Measurements from ENCODE around the gene POLRMT. TPM values are rescaled to one million over a fixed set of nuclear protein-coding genes. Genes with fewer than 3 reads are reported as not detected.
"Not testable (repeated sequence)": the region's sequence is repeated elsewhere in the genome, so short reads cannot be mapped to it uniquely, and the experiment has no call there.

Gene POLRMT
- total RNA-seq, 2 experiments from 2014 or later, result 42.1 to 52.3 TPM

DNA sequence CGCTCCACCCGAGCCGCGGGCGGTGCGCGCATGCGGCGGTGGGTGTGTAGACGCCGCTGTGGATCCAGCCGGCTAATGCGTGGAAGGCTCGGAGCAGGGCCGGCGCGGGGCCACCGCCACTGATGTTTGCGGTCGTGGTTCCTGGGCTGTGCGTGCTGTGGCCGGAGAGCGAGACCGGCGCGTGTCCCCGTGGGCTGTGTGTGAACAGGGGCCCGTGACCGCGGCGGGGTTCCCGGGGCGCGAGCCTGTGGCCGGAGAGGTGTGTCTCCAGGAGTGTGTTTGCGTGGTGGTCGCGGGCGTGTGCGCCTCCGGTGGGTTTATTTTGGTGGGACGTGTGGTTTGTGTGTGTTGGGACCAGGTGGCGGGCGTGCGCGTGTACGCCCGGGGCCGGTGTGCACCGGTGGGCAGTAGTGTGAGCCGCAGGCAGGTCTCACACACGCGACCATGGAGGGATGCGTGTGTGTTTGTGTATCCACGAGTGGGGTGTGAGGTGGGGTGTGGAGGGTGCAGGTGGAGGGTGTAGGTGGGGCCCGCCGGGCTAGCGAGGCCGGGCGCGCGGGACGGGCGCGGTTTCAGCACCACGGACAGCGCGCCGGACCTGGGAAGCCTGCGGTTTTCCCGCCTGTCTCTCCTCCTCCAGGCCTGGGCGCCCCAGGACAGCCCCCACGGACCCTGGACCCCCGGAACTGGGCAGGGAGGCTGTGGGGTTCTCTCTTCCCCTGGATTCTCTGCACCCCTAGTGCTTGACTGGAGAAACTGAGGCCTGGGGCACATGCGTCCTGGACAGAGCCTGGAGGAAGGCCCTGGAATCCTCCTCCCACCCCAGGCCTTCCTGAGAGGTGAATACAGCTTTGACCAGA lies 42.0 kb downstream of the POLRMT start:
- DNase-seq, result no peak
- Mint-ChIP-seq H3K27ac (peak overlapping the region; percentile 36), H3K4me1 (peaks cover 7% of the 10 kb centered on the region), H3K27me3 (peaks cover 27% of the 10 kb centered on the region), H3K9me3 (no peaks in the 10 kb centered on the region), H3K4me3 (no peak overlapping the region), H3K36me3 (ENCODE audit: low read depth) (no peaks in the 10 kb centered on the region)
- ChIA-PET CTCF (no interaction called here), POLR2A (no interaction called here)

DNA sequence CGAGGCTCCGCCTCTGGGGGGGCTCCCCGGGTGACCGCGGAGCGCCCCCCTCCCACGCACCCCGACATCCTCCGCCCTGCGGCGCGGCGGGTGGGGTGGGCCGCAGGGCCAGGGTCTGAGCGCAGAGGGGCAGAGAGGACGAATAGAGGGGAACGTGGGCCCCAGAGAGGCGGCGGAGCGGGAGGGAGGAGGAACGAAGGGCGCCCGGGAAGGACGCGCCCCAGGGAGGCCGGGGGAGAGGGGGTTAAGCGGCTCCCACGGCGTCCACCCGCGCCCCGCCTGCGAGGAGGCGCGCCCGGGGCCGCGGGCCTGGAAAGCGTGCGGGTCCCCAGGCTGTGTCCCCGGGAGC lies 42.6 kb downstream of the POLRMT start:
- Mint-ChIP-seq H3K36me3 (ENCODE audit: low read depth) (no peaks in the 10 kb centered on the region), H3K9me3 (no peaks in the 10 kb centered on the region), H3K27me3 (peaks cover 27% of the 10 kb centered on the region), H3K4me1 (peaks cover 7% of the 10 kb centered on the region), H3K27ac (no peak overlapping the region), H3K4me3 (no peak overlapping the region)
- ChIA-PET POLR2A (no interaction called here), CTCF (no interaction called here)
- no peak for DNase-seq

DNA sequence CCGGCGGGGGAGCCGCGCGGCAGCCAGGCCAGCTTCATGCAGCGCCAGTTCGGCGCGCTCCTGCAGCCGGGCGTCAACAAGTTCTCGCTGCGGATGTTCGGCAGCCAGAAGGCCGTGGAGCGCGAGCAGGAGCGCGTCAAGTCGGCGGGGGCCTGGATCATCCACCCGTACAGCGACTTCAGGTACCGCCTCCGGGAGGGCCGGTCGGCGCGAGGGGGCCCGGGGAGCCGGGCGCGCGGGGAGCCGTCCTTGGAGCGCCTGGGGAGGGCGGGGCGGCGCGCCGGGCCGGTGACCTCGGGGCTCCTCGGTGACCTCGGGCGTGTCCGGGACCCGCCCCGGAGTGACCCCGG lies 43.0 kb downstream of the POLRMT start:
- Mint-ChIP-seq H3K4me3 (no peak overlapping the region), H3K27ac (no peak overlapping the region), H3K27me3 (peaks cover 27% of the 10 kb centered on the region), H3K36me3 (ENCODE audit: low read depth) (no peaks in the 10 kb centered on the region), H3K9me3 (no peaks in the 10 kb centered on the region), H3K4me1 (peaks cover 7% of the 10 kb centered on the region)
- POLR2A ChIA-PET, result no interaction called here
- DNase-seq, result peak; percentile 23
- CTCF ChIA-PET, result no interaction called here

DNA sequence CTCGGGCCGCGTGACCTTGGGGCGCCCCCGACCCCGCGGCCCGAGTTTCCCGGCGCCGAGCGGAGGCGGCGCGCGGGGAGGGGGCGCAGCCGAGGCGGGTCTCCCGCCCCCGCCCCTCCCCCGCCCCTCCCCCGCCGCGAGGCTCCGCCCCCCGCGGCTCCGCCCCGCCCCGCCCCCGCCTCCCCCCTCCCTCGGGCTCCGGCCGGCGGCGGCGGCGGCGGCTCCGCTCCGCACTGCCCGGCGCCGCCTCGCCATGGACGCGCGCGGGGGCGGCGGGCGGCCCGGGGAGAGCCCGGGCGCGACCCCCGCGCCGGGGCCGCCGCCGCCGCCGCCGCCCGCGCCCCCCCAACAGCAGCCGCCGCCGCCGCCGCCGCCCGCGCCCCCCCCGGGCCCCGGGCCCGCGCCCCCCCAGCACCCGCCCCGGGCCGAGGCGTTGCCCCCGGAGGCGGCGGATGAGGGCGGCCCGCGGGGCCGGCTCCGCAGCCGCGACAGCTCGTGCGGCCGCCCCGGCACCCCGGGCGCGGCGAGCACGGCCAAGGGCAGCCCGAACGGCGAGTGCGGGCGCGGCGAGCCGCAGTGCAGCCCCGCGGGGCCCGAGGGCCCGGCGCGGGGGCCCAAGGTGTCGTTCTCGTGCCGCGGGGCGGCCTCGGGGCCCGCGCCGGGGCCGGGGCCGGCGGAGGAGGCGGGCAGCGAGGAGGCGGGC lies 43.5 kb downstream of the POLRMT start, which contains the start of gene HCN2:
HCN2 (plus strand) TSS at position 189 of the 703 bp plus-strand sequence; CDS start at position 254, 65 bp downstream.
- H3K4me3 Mint-ChIP-seq, result no peak within 1 kb of the TSS
- peaks cover 27% of the 10 kb centered on the region for H3K27me3 Mint-ChIP-seq
- POLR2A ChIA-PET, result no interaction called here
- no peak within 1 kb of the TSS for H3K27ac Mint-ChIP-seq
- H3K9me3 Mint-ChIP-seq, result no peaks in the 10 kb centered on the region
- DNase-seq, result no peak
- H3K4me1 Mint-ChIP-seq, result peaks cover 9% of the 10 kb centered on the region
- CTCF ChIA-PET, result no interaction called here
- no peaks in the 10 kb centered on the region for H3K36me3 Mint-ChIP-seq (ENCODE audit: low read depth)

DNA sequence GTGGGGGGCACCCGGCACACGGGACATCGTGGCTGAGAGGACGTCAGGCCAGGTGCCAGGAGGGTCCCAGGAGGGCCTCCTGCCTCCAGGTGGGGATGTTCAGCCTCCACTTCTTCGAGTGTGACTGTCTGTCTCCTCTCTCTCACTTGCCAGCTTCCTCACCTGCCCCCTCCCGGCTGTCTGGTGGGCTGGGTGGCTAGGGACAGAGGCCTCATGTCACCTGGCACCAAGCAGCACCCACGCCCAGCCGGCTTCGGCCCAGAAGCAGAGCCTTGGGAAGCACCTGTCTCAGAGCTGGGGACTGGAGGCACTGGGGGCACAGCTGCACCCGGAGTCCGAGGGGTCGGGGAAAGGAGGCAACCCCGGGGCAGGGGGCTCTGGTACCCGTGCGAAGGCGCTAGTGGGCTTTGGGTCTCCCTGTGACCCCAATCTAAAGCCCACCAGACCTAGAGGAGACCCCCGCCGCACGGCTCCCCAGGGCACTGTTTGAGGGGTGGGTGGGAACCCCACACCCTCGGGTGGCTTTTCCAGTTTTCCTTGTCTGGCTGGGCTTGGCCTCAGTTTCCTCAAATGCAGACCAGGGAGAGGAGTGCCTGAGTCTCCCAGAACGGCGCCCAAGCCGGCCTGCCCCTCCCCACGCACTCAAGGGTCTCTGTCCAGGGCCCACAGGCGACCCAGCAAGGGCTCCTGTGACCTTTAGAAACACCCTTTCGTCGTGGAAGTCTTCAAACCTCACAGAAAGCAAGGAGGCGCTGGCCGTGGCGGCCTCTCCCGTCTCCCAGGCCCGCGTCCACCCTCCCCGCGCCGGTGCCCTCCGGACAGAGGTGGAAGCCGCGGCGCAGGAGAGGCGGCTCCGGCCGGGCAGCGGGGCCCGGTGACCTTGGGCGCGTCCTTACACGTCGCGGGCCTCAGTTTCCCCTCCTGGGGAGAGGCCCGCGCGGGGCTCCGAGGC lies 44.3 kb downstream of the POLRMT start:
- H3K4me3 Mint-ChIP-seq, result no peak overlapping the region

DNA sequence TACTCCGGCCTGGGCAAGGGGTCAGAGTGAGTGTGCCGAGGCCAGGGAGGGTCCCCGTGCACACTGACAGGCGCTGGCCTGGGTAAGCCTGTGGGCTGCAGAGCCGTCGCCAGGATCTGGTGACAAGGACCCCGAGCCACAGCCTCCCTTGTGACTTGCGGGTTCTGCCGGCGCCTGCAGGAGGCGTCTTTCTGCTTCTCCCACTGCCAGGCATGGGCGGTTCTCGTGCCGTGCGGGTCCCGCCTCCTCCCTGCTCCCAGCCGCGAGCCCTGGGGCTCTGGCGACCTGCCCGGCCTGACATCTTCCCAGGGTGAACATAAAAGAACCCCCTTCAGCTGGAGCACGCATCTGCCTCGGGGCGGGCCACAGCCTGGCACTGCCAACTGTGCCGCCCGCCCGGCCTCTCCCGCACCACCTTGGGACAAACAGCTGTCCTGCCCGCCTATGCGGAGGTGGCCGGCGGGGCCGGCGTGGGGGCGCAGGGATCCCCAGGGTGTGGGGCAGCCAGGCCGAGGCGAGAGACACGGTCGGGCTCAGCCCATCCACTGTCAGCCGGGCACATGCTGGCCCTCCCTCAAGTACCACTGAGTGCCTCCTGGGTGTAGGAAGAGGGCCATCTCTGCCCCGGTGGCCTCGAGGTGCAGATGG lies 45.1 kb downstream of the POLRMT start:
- H3K36me3 Mint-ChIP-seq (ENCODE audit: low read depth), result no peaks in the 10 kb centered on the region
- no peak overlapping the region for H3K4me3 Mint-ChIP-seq
- H3K27me3 Mint-ChIP-seq, result peaks cover 21% of the 10 kb centered on the region
- H3K27ac Mint-ChIP-seq, result no peak overlapping the region
- peak; percentile 71 for DNase-seq
- no peaks in the 10 kb centered on the region for H3K9me3 Mint-ChIP-seq
- ChIA-PET POLR2A (no interaction called here), CTCF (no interaction called here)
- peaks cover 10% of the 10 kb centered on the region for H3K4me1 Mint-ChIP-seq

More for the DNA sequence above, 44.3 kb downstream of the POLRMT start:
- CTCF ChIA-PET, result interaction anchor here (0.5 kb wide), 1 partner anchor 85 kb away, joined by 3 read pairs; no protein-coding TSS in a partner anchor
- POLR2A ChIA-PET, result no interaction called here
- Mint-ChIP-seq H3K4me1 (peaks cover 10% of the 10 kb centered on the region), H3K9me3 (no peaks in the 10 kb centered on the region), H3K36me3 (ENCODE audit: low read depth) (no peaks in the 10 kb centered on the region), H3K27me3 (peaks cover 27% of the 10 kb centered on the region), H3K27ac (no peak overlapping the region)
- no peak for DNase-seq

DNA sequence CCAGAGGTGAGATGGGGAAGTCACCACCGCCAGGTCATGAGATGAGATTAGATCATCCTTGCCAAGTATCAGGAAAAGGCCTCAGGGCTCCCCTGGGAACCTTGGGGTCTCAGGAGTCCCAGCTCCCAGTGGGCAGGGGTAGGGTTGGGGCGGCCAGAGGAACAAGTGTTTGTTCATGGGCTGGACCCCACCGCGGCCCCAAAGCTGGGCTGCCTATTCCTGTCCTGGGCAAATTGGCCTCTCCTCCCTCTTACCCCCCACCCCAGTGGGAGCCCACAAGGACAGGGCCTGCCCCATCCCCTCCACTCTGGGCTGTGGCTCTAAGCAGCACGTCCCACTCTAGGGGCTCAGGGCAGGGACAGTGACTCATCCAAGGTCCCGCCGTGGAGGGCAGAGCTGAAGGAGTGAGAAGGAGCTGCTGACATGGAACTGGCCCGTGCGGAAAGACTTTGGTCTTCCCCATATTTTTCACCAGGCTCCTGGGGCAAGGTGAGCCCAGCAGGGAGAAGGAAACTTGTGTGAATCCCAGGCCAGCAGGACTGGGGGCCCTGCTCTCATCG lies 47.7 kb downstream of the POLRMT start:
- H3K4me1 Mint-ChIP-seq, result peaks cover 10% of the 10 kb centered on the region
- no peak overlapping the region for H3K4me3 Mint-ChIP-seq
- H3K27ac Mint-ChIP-seq, result no peak overlapping the region
- peaks cover 3% of the 10 kb centered on the region for H3K36me3 Mint-ChIP-seq (ENCODE audit: low read depth)
- ChIA-PET CTCF (interaction anchor here (0.6 to 1.7 kb wide), 6 partner anchors 11 to 65 kb away, joined by 3 to 8 read pairs (median 4); partner anchors contain the start of gene POLRMT), POLR2A (no interaction called here)
- no peaks in the 10 kb centered on the region for H3K9me3 Mint-ChIP-seq
- DNase-seq, result no peak
- H3K27me3 Mint-ChIP-seq, result peaks cover 10% of the 10 kb centered on the region

DNA sequence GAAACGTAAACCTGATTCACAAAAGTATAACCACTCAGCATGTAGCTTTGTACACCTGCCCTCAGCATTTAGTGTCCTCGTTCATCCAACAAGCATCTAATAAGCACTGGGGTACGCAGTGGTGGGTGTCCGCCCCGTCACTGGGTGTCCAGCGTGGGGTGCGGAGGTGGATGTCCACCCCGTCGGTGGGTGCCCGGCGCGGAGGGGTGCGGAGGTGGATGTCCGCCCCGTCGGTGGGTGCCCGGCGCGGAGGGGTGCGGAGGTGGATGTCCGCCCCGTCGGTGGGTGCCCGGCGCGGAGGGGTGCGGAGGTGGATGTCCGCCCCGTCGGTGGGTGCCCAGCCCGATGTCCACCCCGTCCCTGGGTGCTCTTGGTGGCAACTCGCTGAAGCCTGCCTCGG lies 48.2 kb downstream of the POLRMT start:
- H3K4me1 Mint-ChIP-seq; H3K9me3 Mint-ChIP-seq; H3K27ac Mint-ChIP-seq; POLR2A ChIA-PET; H3K27me3 Mint-ChIP-seq; H3K36me3 Mint-ChIP-seq (ENCODE audit: low read depth); H3K4me3 Mint-ChIP-seq; DNase-seq: not testable (repeated sequence)
- CTCF ChIA-PET, result interaction anchor here (0.5 to 1.7 kb wide), 10 partner anchors 10 to 83 kb away, joined by 3 to 8 read pairs (median 4); partner anchors contain the start of gene POLRMT

DNA sequence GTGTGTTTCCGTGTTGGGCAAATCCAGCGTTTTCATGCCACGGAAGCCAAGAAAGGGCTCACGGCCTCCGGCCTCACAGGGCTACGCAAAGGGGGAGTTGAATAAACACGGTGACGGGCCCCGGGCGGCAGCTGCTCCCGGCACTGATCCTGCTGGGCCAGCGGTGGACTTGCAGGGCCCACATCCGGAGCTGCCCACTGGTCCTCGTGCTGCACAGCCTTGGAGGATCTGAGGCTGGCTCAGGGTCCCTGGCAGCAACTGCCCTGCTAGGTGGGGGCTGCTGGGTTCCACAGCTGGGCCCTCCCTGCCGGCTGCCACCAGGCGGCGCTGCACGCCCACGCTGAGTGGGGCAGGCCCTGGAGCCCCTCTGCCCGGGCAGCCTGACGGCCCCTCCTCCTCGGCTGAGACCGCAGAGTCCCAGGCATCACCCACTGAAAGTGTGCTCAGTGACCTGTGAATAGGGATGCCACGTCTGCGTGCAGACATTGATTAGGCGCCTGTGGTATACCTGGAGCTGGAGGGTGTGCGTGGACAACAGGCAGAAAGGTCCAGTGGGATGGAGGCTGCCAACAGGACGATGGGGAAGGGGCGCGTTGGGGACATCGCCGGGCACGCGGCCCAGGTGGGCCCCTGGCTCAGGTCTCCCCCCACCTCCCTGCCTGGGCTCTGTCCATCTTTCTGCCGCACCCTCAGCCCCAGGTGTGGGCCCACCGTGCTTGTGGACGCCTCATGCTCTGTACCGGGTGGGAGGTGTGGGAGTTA lies 48.9 kb downstream of the POLRMT start:
- Mint-ChIP-seq H3K9me3 (no peaks in the 10 kb centered on the region), H3K4me1 (peaks cover 8% of the 10 kb centered on the region), H3K36me3 (ENCODE audit: low read depth) (peaks cover 3% of the 10 kb centered on the region), H3K4me3 (no peak overlapping the region), H3K27me3 (peaks cover 8% of the 10 kb centered on the region), H3K27ac (no peak overlapping the region)
- POLR2A ChIA-PET, result no interaction called here
- CTCF ChIA-PET, result interaction anchor here (0.5 to 1.7 kb wide), 14 partner anchors 10 to 84 kb away, joined by 3 to 8 read pairs (median 4); partner anchors contain the start of gene POLRMT
- DNase-seq, result peak; percentile 61

DNA sequence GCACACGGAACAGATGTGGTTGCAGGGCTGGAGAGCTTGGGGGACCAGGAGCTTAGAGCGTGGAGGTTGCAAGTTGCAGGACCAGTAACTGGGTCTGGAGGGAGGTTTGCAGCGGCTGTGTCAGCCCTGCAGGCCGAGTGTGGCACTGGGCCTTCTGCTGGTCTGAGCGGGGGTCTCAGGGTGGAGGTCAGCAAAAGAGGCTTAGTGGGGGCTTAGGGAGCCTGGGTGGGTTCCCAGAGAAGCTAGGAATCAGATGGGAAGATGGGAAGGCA lies 49.4 kb downstream of the POLRMT start:
- Mint-ChIP-seq H3K9me3 (no peaks in the 10 kb centered on the region), H3K4me3 (no peak overlapping the region), H3K27me3 (peaks cover 6% of the 10 kb centered on the region), H3K36me3 (ENCODE audit: low read depth) (peaks cover 3% of the 10 kb centered on the region), H3K27ac (peak overlapping the region; percentile 76), H3K4me1 (peaks cover 8% of the 10 kb centered on the region)
- no peak for DNase-seq
- POLR2A ChIA-PET, result no interaction called here
- CTCF ChIA-PET, result interaction anchor here (0.5 to 1.7 kb wide), 9 partner anchors 9 to 74 kb away, joined by 3 to 8 read pairs (median 4); no protein-coding TSS in a partner anchor

DNA sequence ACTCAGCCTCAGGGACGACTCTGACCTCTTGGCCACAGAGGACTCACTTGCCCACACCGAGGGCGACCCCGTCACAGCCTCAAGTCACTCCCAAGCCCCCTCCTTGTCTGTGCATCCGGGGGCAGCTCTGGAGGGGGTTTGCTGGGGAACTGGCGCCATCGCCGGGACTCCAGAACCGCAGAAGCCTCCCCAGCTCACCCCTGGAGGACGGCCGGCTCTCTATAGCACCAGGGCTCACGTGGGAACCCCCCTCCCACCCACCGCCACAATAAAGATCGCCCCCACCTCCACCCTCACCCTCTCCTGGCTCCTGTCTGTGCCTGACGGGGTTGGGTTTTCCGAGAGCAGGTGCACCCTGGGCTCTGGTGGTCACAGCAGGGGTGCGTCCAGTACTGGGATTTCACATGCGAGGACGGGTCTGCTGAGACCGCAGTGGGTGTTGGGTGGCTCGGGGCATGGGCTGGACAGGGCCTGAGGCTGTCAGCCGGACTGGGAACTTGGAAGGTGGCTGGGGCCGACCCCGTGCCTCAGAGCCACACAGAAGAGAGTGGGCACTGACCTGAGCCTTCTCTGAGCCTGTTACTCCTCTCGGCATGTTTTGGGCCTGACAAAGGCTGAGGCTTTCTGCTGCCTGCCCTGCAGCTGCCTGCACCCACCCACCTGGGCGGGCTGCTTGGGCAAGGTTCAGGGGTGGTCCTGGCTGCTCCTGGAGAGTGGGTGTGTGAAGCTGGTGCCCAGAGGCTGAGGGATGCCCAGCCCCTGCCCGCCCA lies 50.0 kb downstream of the POLRMT start:
- no peak overlapping the region for H3K27ac Mint-ChIP-seq
- ChIA-PET POLR2A (no interaction called here), CTCF (interaction anchor here (0.7 to 1.2 kb wide), 3 partner anchors 15 to 73 kb away, joined by 3 to 5 read pairs (median 4); no protein-coding TSS in a partner anchor)
- DNase-seq, result no peak
- no peak overlapping the region for H3K4me3 Mint-ChIP-seq
- H3K27me3 Mint-ChIP-seq, result peaks cover 4% of the 10 kb centered on the region
- peaks cover 6% of the 10 kb centered on the region for H3K4me1 Mint-ChIP-seq
- no peaks in the 10 kb centered on the region for H3K9me3 Mint-ChIP-seq
- peaks cover 3% of the 10 kb centered on the region for H3K36me3 Mint-ChIP-seq (ENCODE audit: low read depth)
